B cell (primary cell): ENCODE results near the gene C20orf173. TPM values are rescaled to one million over a fixed set of nuclear protein-coding genes. Genes with fewer than 3 reads are reported as not detected.

Source experiments
- ATAC-seq: fragments of 200-7000 bp; cut with Tn5 transposase; one replicate; pipeline ENCODE4 v1.10.0; 2021; ENCODE audit warnings: low read depth, mild to moderate bottlenecking, moderate number of reproducible peaks, moderate library complexity
- CTCF ChIA-PET: fragments of 350-600 bp; sonication (Branson Sonifier 250); formaldehyde crosslinking; loops from one replicate; lab custom pipeline; 2021; ENCODE audit warnings: antibody characterized with exemption, inconsistent platforms; lab: Charles Lee
- POLR2A ChIA-PET: fragments of 350-600 bp; sonication (Branson Sonifier 250); formaldehyde crosslinking; loops from one replicate; lab custom pipeline; 2021; ENCODE audit warnings: antibody characterized with exemption; lab: Charles Lee
- DNase-seq: peaks from one replicate; pipeline ENCODE4 v3.0.0; 2013
- H2AFZ ChIP-seq: 2 replicates; pipeline ENCODE4 v1.6.1; 2012; ENCODE audit warnings: mild to moderate bottlenecking, low read depth, low read length; ENCODE audit not compliant: insufficient read depth, poor library complexity, severe bottlenecking
- H3K27ac ChIP-seq, 2 donors: 1 replicate in 1 of 2; 2 replicates in 1 of 2; pipeline ENCODE4 v1.5.1; 2012 to 2013; ENCODE audit warnings: low read length in 2 of 2, mild to moderate bottlenecking in 2 of 2, moderate library complexity in 1 of 2
- H3K27me3 ChIP-seq, 4 experiments: fragments of 200-600 bp in 1 of 4; sonication (generic) in 1 of 4; replicated peaks in 1 of 4; 1 replicate in 2 of 4; 2 replicates in 2 of 4; pipeline versions ENCODE4 v1.6.1 to v1.7.0; 2013 to 2016; ENCODE audit warnings: low read length in 3 of 4, mild to moderate bottlenecking in 2 of 4, mixed read lengths in 1 of 4, moderate library complexity in 1 of 4; ENCODE audit not compliant: insufficient read depth in 4 of 4, control insufficient read depth in 3 of 4; ENCODE audit errors: control extremely low read depth in 1 of 4
- H3K36me3 ChIP-seq, 2 experiments: replicated peaks in 1 of 2; 1 replicate in 1 of 2; 2 replicates in 1 of 2; pipeline versions ENCODE4 v1.6.1 to v1.7.1; 2013; ENCODE audit warnings: low read length in 1 of 2; ENCODE audit not compliant: insufficient read depth in 2 of 2, control insufficient read depth in 1 of 2; ENCODE audit errors: control extremely low read depth in 1 of 2, extremely low read depth in 1 of 2
- H3K4me1 ChIP-seq, 2 donors: fragments of 200-600 bp in 1 of 2; sonication (generic) in 1 of 2; 1 replicate in 1 of 2; 2 replicates in 1 of 2; pipeline versions ENCODE4 v1.5.1 to v1.6.1; 2013 to 2017; ENCODE audit warnings: low read length in 2 of 2; ENCODE audit not compliant: control insufficient read depth in 2 of 2, insufficient read depth in 2 of 2
- H3K4me2 ChIP-seq: replicated peaks from 2 replicates; pipeline ENCODE3; 2012; ENCODE audit warnings: mild to moderate bottlenecking, low read depth, low read length; ENCODE audit not compliant: poor library complexity, severe bottlenecking
- H3K4me3 ChIP-seq, 5 experiments: fragments of 200-600 bp in 1 of 5; sonication (generic) in 1 of 5; 1 replicate in 3 of 5; 2 replicates in 2 of 5; pipeline versions ENCODE4 v1.5.1 to v1.7.0; 2011 to 2016; ENCODE audit warnings: low read length in 4 of 5, mild to moderate bottlenecking in 4 of 5, low read depth in 2 of 5, control low read depth in 1 of 5, moderate library complexity in 1 of 5; ENCODE audit not compliant: insufficient read depth in 1 of 5; ENCODE audit errors: control extremely low read depth in 1 of 5, extremely low read depth in 1 of 5
- H3K79me2 ChIP-seq: fragments of 200-600 bp; sonication (generic); one replicate; pipeline ENCODE4 v1.6.0; 2016; ENCODE audit warnings: low read length; ENCODE audit not compliant: control insufficient read depth, insufficient read depth
- H3K9ac ChIP-seq: fragments of 200-600 bp; sonication (generic); 2 replicates; pipeline ENCODE4 v1.6.1; 2017; ENCODE audit warnings: mild to moderate bottlenecking, low read length, moderate library complexity
- H3K9me3 ChIP-seq, 3 donors: one replicate each; pipeline versions ENCODE4 v1.6.1 to v1.7.1; 2013; ENCODE audit warnings: low read length in 2 of 3; ENCODE audit not compliant: control insufficient read depth in 2 of 3, insufficient read depth in 1 of 3; ENCODE audit errors: control extremely low read depth in 1 of 3
- H4K20me1 ChIP-seq: 2 replicates; pipeline ENCODE4 v1.6.0; 2012; ENCODE audit warnings: mild to moderate bottlenecking, low read length; ENCODE audit not compliant: insufficient read depth, control insufficient read depth, poor library complexity, severe bottlenecking
- H3K27ac Mint-ChIP-seq: one replicate; pipeline ENCODE4 v1.8.0; 2021; ENCODE audit warnings: mixed read lengths
- H3K27me3 Mint-ChIP-seq: one replicate; pipeline ENCODE4 v1.8.0; 2021; ENCODE audit warnings: mixed read lengths
- H3K4me1 Mint-ChIP-seq: one replicate; pipeline ENCODE4 v1.8.0; 2021; ENCODE audit warnings: mixed read lengths
- H3K4me3 Mint-ChIP-seq: one replicate; pipeline ENCODE4 v1.8.0; 2021; ENCODE audit warnings: mixed read lengths
- H3K9me3 Mint-ChIP-seq: one replicate; pipeline ENCODE4 v1.8.0; 2022; ENCODE audit warnings: mixed read lengths; ENCODE audit not compliant: insufficient read depth
- CTCF ChIP-seq: fragments of 200-600 bp; IDR thresholded peaks from one replicate; pipeline ENCODE4 v1.8.0; 2022; ENCODE audit warnings: antibody characterized with exemption, mild to moderate bottlenecking
- EZH2 ChIP-seq: IDR thresholded peaks from 2 replicates; pipeline ENCODE4 v1.6.1; 2012; ENCODE audit warnings: borderline replicate concordance, low read depth, mild to moderate bottlenecking, moderate library complexity, low read length; ENCODE audit not compliant: insufficient read depth, poor library complexity, severe bottlenecking
- WGBS: methylation state at CpG from one replicate; pipeline ENCODE4 v1.1.5; 2013; ENCODE audit warnings: missing lambda C conversion rate; ENCODE audit not compliant: insufficient coverage; 5-methylcytosine and 5-hydroxymethylcytosine counted together
- intact Hi-C: fragments of 100-400 bp; cut with micrococcal nuclease; formaldehyde crosslinking; loops from one replicate; pipeline ENCODE4 v1.10.0; 2022
- polyA plus RNA-seq: library from polyadenylated mRNA; depleted of rRNA; stranded (reverse); fragments of >200 nt; gene quantifications from 2 replicates; pipeline ENCODE4 v1.2.3, GENCODE V29; 2012
- total RNA-seq, 2 donors: library from RNA; stranded (reverse); fragments of 120-200 nt in 1 of 2; gene quantifications; 1 replicate in 1 of 2; 2 replicates in 1 of 2; pipeline versions ENCODE4 v1.2.3 to v1.2.4, GENCODE V29; 2013 to 2022

C20orf173 gene
- total and polyA plus RNA-seq, 2 donors (not counting 1 experiment from before 2014, with no cell fraction given): not detected

- Histone ChIP-seq H3K4me2 (no peak overlapping the region), H3K27me3 (peaks cover 0 to 2% (median 0%) of the 10 kb centered on the region in 4 experiments), H3K9ac (no peak overlapping the region), H3K36me3 (no peaks in the 10 kb centered on the region), H4K20me1 (no peaks in the 10 kb centered on the region), H3K79me2 (no peaks in the 10 kb centered on the region), H3K9me3 (peaks cover 0 to 19% (median 0%) of the 10 kb centered on the region in 3 donors), H3K27ac (no peak overlapping the region), H2AFZ (no peak overlapping the region), H3K4me3 (no peak overlapping the region), H3K4me1 (no peaks in the 10 kb centered on the region)
- ATAC-seq (no peak), DNase-seq (no peak)
- peaks cover 4% of the 10 kb centered on the region for H3K9me3 Mint-ChIP-seq
- H3K27ac Mint-ChIP-seq: no peak overlapping the region
- peaks cover 6% of the 10 kb centered on the region for H3K27me3 Mint-ChIP-seq
- H3K4me1 Mint-ChIP-seq: no peaks in the 10 kb centered on the region
- intact Hi-C loops: no loop called here
- H3K4me3 Mint-ChIP-seq: no peak overlapping the region
- ChIA-PET CTCF (no interaction called here), POLR2A (no interaction called here)
- TF ChIP-seq CTCF (no peak), EZH2 (no peak)
Measured at GRCh38 chr20:35571555-35571954, 42.1 kb upstream of the C20orf173 start.

DNA sequence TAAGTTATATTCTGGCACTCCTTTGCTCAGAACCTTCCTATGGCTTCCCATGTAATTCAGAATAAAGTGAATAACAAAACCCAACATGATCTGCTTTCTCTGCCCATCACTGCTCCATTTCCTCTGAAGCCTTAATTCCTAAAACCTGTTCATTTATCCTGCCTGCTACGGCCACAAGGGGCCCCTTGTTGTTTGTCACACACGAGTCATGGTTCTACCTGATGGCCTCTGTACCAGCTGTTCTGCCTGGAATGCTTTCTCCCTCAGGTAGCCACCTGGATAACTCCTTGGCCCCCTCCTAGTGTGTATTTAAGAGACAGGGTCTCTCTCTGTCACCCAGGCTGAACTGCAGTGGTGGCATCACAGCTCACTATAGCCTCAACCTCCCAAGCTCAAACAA, 39.2 kb upstream of the C20orf173 start:
- CTCF ChIA-PET: interaction anchor here (0.6 kb wide), 1 partner anchor 62 kb away, joined by 3 read pairs; no protein-coding TSS in a partner anchor

More for the DNA sequence above, 39.2 kb upstream of the C20orf173 start:
- Mint-ChIP-seq H3K9me3 (peaks cover 4% of the 10 kb centered on the region), H3K4me1 (no peaks in the 10 kb centered on the region), H3K27me3 (peaks cover 6% of the 10 kb centered on the region), H3K27ac (no peak overlapping the region), H3K4me3 (no peak overlapping the region)
- no peaks in the 10 kb centered on the region for H3K27me3 ChIP-seq
- DNase-seq (no peak), ATAC-seq (no peak)
- H3K36me3 ChIP-seq: no peaks in the 10 kb centered on the region
- H3K9me3 ChIP-seq: peaks cover 0 to 16% (median 0%) of the 10 kb centered on the region in 3 donors
- POLR2A ChIA-PET: interaction anchor here (0.9 kb wide), 1 partner anchor 62 kb away, joined by 3 read pairs; no protein-coding TSS in a partner anchor
- H3K79me2 ChIP-seq: no peaks in the 10 kb centered on the region
- no peak overlapping the region for H3K27ac ChIP-seq
- no peaks in the 10 kb centered on the region for H3K4me1 ChIP-seq
- no peak overlapping the region for H3K4me3 ChIP-seq
- TF ChIP-seq EZH2 (no peak), CTCF (no peak)
- no peak overlapping the region for H2AFZ ChIP-seq
- intact Hi-C loops: no loop called here
- H3K9ac ChIP-seq: no peak overlapping the region
- no peaks in the 10 kb centered on the region for H4K20me1 ChIP-seq
- H3K4me2 ChIP-seq: no peak overlapping the region
- 33% methylated on average over 1 of the region's 2 CpGs for WGBS
